SK-N-MC (cell line): ENCODE data around the gene TMEM54.

Experiments used
- DNase-seq: peaks from one replicate; pipeline ENCODE4 v3.0.0-alpha.2; 2011; ENCODE audit warnings: low read depth, low spot score
- H3K27ac ChIP-seq: fragments of 200-600 bp; sonication (generic); 2 replicates; pipeline ENCODE4 v1.5.1; 2016; ENCODE audit warnings: mixed run types
- H3K36me3 ChIP-seq: fragments of 200-600 bp; sonication (generic); 2 replicates; pipeline ENCODE4 v1.6.1; 2017; ENCODE audit warnings: antibody characterized with exemption, low read length, mixed read lengths; ENCODE audit not compliant: insufficient read depth
- H3K4me3 ChIP-seq: fragments of 200-600 bp; sonication (generic); 2 replicates; pipeline ENCODE4 v1.5.1; 2016
- H3K9ac ChIP-seq: fragments of 200-600 bp; sonication (generic); 2 replicates; pipeline ENCODE4 v1.8.0; 2017; ENCODE audit warnings: mixed run types, mixed read lengths; ENCODE audit not compliant: insufficient read length
- H3K9me3 ChIP-seq: fragments of 200-600 bp; sonication (generic); 2 replicates; pipeline ENCODE4 v1.6.1; 2017; ENCODE audit warnings: low read depth, mild to moderate bottlenecking, antibody characterized with exemption, low read length, moderate library complexity, mixed read lengths
- EZH2 ChIP-seq: fragments of 200-600 bp; sonication (generic); IDR thresholded peaks from one replicate; pipeline ENCODE4 v1.6.1; 2017; ENCODE audit warnings: antibody characterized with exemption
- FOXP2 ChIP-seq: optimal IDR thresholded peaks from 2 replicates; pipeline ENCODE3; 2011; ENCODE audit warnings: mild to moderate bottlenecking, moderate library complexity; ENCODE audit not compliant: insufficient read depth; ENCODE audit errors: extremely low read length, control extremely low read depth
- POLR2AphosphoS5 ChIP-seq: IDR thresholded peaks from 2 replicates; pipeline ENCODE4 v1.6.1; 2012; ENCODE audit warnings: mild to moderate bottlenecking, low read depth, low read length, borderline replicate concordance

Gene TMEM54, protein sequence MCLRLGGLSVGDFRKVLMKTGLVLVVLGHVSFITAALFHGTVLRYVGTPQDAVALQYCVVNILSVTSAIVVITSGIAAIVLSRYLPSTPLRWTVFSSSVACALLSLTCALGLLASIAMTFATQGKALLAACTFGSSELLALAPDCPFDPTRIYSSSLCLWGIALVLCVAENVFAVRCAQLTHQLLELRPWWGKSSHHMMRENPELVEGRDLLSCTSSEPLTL

DNA sequence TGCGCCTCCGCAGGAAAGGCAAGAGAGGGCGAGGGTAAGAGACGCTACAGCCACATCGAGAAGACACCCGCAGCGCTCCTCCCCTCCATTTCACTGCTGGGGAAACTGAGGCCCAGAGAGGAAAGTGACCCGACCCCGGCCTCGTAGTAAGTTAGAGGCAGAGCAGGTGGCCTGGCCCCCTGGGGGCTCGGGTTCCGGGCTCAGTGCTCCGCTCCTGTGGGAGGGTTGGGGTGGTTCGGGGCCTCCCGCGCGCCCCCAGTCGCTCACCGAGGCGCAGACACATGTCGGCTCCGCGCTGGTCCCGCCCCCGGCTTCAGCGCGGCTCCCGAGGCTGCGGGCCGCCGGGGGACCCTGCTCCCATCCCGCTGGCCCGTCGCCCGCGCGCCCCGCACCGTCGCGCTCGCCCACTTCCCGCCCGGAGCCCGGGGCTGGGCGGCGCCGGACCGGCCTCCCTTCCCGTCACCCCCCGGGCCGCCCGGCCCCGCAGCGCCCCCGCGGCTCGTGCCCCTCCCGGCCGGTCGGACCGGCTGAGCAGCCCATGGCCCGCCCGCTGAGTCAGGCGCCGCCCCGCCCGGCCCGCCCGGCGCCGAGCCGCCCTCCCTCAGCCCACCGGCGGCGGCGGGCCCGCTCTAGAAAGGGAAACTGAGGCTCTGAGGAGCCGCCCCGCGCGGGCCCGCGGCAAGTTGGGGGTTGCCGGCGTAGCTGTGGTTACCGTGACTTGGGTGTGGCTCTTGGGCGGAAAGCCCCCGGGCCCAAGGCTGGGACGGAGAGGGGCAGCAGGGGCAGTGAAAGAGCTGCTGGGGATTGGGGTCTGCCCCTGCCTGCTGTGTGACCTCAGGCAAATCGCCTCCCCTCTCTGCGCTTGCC is at the start of gene TMEM54:
Gene TMEM54, minus strand, starts transcription at position 434 of the 867 bp plus-strand sequence. Its CDS starts 151 bp downstream, at position 283.
- Histone ChIP-seq H3K9me3 (no peaks in the 10 kb centered on the region), H3K27ac (no peak within 1 kb of the TSS), H3K4me3 (peak within 1 kb of the TSS; percentile 77), H3K9ac (peak within 1 kb of the TSS; percentile 60), H3K36me3 (no peaks in the 10 kb centered on the region)
- no peak for DNase-seq
- TF ChIP-seq EZH2 (no peak), FOXP2 (no peak), POLR2AphosphoS5 (no peak)

DNA sequence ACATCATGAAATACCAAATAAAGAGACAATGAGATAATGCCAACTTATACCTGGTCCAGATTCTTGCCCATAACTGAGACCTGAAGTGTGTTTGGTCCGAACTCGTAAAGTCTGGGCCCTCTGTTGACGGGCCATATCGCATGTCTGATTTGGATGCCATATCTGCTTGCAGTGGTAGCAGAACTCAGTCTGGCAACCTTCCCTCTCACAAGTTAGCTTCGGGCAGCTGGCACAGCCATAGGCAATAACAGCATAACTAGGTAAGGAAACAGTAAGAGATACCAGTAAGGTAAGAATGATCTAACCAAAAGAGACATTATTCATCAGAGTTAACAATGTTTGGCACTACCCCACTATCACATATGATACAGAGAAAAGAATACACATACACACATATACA is 48.3 kb upstream of the TMEM54 start:
- no peak overlapping the region for H3K4me3 ChIP-seq
- no peak overlapping the region for H3K9ac ChIP-seq
- 0 out of 2 replicates have a peak, but pooled peaks cover 3% of the 10 kb centered on the region for H3K36me3 ChIP-seq
- DNase-seq, result no peak
- no peak overlapping the region for H3K27ac ChIP-seq
- no peaks in the 10 kb centered on the region for H3K9me3 ChIP-seq
- TF ChIP-seq POLR2AphosphoS5, result no peak
- TF ChIP-seq EZH2, result no peak
- no peak for TF ChIP-seq FOXP2

DNA sequence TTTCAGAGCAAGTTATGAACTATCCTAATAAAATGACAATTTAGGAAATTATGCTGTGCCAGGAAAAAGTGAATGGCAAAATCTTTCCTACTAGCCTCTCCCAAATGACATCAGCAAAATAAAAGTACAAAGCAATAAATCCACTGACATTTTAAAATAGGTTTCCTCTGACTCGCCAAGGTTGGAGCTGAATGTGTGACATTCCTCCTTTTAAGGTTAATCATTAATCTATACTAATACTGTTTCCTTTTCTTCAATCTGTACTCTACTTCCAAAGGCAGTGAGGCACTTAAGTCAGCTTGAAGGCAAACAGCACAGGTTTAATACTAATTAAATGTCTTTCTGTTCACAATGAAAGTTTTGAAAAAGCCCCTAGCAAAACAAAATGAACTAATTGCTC is 47.7 kb upstream of the TMEM54 start:
- TF ChIP-seq EZH2, result no peak
- TF ChIP-seq FOXP2, result no peak
- no peak for TF ChIP-seq POLR2AphosphoS5
- H3K27ac ChIP-seq, result no peak overlapping the region
- no peak overlapping the region for H3K9ac ChIP-seq
- 0 out of 2 replicates have a peak, but pooled peaks cover 3% of the 10 kb centered on the region for H3K36me3 ChIP-seq
- DNase-seq, result no peak
- H3K9me3 ChIP-seq, result no peaks in the 10 kb centered on the region
- no peak overlapping the region for H3K4me3 ChIP-seq

DNA sequence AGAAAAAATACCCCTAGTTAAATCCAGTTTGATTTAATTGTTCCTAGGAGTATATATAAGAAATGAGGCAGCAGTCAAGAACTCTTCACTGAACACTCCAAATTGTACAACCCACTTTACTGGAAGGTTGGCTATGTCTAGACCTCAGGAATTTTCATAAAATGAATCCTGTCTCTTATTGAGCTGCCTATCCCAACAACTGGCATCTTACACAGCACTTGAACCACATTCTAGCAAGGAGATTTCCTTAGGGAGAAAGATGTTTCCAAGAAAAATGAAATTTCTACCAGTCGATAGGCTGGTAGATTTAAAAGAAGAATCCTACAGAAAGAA is 47.2 kb upstream of the TMEM54 start:
- TF ChIP-seq POLR2AphosphoS5, result no peak
- TF ChIP-seq FOXP2, result no peak
- no peak for TF ChIP-seq EZH2
- Histone ChIP-seq H3K9me3 (no peaks in the 10 kb centered on the region), H3K36me3 (0 out of 2 replicates have a peak, but pooled peaks cover 3% of the 10 kb centered on the region), H3K27ac (no peak overlapping the region), H3K4me3 (no peak overlapping the region), H3K9ac (no peak overlapping the region)
- no peak for DNase-seq

DNA sequence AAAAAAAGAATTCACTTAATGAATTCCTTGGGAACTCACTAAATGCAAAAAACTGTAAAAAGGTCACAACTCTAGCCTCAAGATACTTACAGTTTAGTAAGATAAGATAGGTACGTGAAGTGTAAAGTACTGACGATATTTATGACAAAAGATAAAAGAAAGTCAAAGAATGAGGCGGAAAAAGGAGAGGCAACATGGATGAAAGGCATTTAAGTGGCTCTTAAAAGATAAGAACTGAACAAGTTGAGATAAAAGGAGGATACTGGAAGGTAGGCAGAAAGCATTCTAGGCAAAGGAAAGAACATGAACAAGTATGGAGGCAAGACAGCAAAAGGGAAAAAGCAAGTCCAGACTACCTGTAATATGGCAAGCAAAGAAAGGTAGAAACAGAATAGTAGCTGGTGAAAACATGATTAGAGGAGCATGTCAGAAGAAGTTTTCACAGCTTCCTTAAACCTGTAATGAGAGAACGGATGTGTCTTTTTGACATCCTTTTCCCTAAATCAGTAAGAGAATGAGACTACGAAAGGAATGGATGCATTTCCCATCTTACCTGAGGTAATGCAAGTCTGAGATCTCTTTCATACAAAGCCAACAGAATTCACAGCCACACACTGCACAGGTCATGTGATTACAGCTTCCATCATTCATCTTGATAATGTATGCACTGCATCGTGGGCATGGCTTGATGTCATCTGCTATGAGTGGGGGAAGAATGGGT is 46.6 kb upstream of the TMEM54 start:
- DNase-seq, result no peak
- 0 out of 2 replicates have a peak, but pooled peaks cover 3% of the 10 kb centered on the region for H3K36me3 ChIP-seq
- H3K27ac ChIP-seq, result no peak overlapping the region
- no peak overlapping the region for H3K9ac ChIP-seq
- H3K4me3 ChIP-seq, result no peak overlapping the region
- no peaks in the 10 kb centered on the region for H3K9me3 ChIP-seq
- TF ChIP-seq FOXP2 (no peak), POLR2AphosphoS5 (no peak), EZH2 (no peak)

DNA sequence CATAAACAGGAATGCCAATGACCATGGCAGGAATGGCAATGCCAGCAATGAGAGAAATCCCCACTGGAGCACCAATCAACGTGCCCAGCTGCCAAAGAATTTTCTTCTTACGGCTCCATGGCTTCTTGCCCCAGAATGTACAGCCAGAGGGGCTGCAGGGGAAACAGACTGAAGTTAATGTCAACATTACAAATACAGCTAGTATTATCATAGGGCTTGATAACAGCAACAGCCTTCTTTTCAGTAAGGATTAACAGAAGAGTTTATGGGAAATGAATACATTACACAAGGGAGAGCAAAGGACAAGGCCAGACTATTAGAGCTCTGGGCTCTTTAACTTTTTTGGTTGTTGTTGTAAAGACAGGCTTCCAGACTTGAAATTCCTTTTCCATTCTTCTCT is 45.2 kb upstream of the TMEM54 start:
- H3K9me3 ChIP-seq, result no peaks in the 10 kb centered on the region
- no peak for TF ChIP-seq FOXP2
- no peak for TF ChIP-seq POLR2AphosphoS5
- no peak for TF ChIP-seq EZH2
- H3K27ac ChIP-seq, result no peak overlapping the region
- H3K9ac ChIP-seq, result no peak overlapping the region
- no peak for DNase-seq
- peaks cover 8% of the 10 kb centered on the region; the same call in 1 of the 2 replicates for H3K36me3 ChIP-seq
- no peak overlapping the region for H3K4me3 ChIP-seq

DNA sequence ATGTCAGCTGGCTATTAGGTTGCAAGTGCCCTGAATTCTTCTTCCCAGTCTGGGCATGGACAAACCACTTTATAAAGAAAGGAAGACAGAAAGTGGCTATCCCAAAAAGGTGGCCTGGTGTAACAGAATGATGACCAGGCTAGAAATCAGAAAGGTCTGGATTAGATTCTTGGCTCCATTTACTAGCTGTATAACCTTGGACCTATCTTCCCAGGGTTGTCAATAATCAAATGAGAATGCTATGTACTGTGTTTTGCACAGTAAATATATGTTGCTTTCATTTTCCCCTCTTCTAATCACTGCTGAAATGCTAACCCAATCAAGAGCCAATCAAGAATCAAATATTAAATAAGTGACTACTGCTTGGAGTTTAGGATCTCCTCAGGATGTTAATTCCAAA is 43.0 kb upstream of the TMEM54 start:
- Histone ChIP-seq H3K9me3 (no peaks in the 10 kb centered on the region), H3K27ac (no peak overlapping the region), H3K9ac (no peak overlapping the region), H3K36me3 (peaks cover 8% of the 10 kb centered on the region; the same call in 1 of the 2 replicates), H3K4me3 (no peak overlapping the region)
- TF ChIP-seq POLR2AphosphoS5, result no peak
- TF ChIP-seq EZH2, result no peak
- no peak for TF ChIP-seq FOXP2
- no peak for DNase-seq

DNA sequence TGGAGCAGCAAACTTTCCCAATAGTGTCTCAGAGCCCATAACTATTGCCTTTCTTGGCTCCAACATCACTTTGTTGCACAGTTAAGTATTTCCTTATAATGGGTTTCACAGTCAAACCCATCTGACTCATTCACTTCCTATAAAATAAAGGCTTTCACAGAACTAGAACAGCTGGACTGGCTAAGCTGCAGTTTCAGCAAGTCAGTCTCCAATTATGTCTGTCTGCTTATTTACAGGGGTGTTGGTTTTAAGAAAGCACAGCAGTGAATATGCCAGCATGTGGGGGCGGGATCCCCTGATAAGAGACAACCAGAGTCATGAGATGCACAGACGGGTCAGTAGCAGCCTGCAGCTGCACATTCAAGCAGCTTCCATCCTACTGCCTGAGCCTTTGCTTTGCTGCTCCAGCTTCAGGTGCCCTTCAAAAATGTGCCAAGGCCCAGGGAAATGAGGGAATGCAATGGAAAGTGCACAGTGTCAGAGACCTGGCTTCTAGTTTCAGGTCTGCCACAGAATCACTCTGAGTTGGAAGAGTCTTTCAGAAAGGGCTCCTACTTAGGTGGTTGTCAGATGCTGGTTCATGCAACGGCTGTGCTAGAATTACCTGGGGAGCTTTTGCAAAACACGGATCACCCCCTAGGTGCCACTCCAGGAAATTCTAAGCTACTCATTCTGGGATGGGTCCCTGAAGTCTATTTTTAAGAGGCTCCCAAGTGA is 38.6 kb upstream of the TMEM54 start:
- H3K9me3 ChIP-seq, result no peaks in the 10 kb centered on the region
- H3K27ac ChIP-seq, result no peak overlapping the region
- no peak overlapping the region for H3K9ac ChIP-seq
- TF ChIP-seq EZH2, result no peak
- TF ChIP-seq POLR2AphosphoS5, result no peak
- TF ChIP-seq FOXP2, result no peak
- H3K4me3 ChIP-seq, result no peak overlapping the region
- no peak for DNase-seq
- H3K36me3 ChIP-seq, result peaks cover 9% of the 10 kb centered on the region; the same call in 1 of the 2 replicates
